ENCODE results near the gene AKR7A3. TPM values are rescaled to one million over a fixed set of nuclear protein-coding genes. Genes with fewer than 3 reads are reported as not detected.
"Not testable (repeated sequence)": the region's sequence is repeated elsewhere in the genome, so short reads cannot be mapped to it uniquely, and the experiment has no call there.

AKR7A3 gene
- total RNA-seq, 1 donor from 2014 or later: 1.7 TPM

DNA sequence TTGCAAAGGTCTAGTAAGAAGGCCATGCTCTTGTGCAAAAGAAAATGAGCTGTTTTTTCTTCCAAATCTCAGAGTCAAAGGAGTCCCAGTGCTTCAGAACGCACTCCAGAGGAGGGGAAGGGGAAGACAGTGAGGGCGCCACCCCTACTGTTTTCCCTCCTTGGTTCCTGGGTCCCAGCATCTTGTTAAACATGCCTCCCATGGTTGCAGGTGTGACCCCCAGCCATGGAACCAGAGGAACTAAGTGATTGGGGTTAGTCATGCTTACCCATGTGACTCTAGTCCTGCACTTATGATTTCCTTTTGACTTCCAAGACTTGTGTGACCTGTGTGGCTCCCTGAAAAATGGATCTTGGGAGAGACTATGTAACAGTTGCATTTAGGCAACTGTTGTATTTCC is 6.1 kb upstream of the AKR7A3 start:
- intact Hi-C loops (cut with micrococcal nuclease): no loop called here

DNA sequence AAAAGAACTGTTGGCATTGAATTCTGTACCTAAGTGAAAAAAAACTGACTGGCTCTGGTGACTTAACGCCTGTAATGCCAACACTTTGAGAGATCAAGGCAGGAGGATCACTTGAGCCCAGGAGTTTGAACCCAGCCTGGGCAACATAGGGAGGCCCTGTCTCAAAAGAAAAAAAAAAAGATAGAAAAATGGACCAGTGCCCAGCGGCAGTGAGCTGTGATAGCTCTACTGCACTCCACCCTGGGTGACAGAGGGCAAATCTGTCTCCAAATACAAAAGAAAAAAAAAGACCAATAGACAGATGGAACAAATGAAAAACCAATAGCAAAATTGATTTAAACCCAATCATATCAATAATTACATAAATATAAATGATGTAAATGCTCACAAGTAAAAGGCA is 674 bp upstream of the AKR7A3 start:
- intact Hi-C loops (cut with micrococcal nuclease): no loop called here

DNA sequence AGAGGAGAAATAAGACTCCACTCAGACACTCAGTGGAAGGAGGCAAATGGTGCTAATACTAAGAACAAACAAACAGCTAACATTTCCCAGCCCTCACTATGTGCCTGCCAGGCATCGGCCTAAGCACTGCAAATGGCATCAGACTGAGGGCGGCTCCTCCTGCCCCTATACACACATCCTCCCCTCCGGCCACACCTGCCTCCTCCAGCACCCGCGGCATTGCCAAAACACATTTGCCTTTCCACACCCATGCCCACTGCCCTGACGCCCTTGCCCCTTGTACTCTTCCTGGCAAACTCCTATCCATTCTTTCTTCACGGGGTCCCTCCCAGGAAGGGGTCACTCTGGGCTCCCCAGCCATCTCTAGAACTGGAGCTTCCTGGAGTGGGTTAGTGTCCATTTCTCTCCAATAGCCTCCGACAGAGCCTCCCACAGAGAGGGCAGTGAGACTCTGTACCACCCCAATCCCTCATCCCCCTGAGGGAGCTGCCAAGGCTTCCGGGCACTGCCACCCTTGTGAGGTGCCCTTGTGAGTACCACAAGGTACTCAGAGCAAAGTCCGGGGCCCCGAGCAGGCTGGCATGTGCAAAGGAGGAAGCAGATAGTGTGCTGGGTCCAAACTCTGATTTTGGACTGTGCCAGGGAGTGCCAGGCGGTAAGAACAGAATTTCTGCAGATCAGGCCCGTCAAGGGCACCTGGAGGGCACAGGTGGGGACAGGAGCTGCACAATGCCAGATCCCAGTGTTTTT is 959 bp downstream of the AKR7A3 start:
- intact Hi-C loops (cut with micrococcal nuclease): no loop called here

DNA sequence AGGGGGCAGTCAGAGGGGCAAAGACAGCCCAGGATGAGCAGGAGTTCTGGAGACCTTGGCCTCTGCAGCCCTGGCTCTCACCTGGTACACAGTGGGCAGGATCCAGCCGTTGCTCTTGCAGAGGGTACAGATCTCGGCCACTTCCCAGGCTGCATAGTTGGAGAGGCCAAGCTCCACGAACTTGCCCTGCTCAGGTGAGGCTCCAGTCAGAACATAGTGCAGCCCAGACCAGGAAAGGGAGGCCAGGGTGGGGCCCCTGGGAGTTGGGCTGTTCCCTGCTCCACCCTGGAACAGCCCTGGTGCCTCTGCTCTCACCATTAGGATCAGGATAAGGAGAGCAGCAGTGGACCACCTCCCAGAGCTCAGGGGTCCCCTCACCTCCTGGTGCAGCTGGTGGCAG is 2.8 kb downstream of the AKR7A3 start:
- intact Hi-C loops (cut with micrococcal nuclease): not testable (repeated sequence)

DNA sequence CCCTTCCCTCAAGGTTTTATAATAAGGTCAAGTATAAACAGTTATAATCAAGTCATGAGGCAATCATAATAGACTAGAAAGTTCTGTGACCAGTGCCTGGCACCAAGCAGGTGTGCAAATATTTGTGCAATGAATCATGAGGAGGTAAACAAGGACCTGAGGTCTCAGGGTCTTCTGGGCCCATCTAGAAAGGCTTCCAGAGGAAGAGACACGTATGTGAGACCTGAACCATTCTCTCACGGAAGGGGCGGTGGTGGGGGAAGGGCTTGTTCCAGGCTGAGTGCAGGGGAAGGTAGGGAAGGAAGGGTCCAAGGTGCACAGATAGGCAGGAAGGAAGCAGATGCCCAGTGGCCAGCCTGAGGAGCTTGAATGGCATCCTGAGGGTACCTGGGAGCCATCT is 3.2 kb downstream of the AKR7A3 start:
- intact Hi-C loops (cut with micrococcal nuclease): not testable (repeated sequence)

DNA sequence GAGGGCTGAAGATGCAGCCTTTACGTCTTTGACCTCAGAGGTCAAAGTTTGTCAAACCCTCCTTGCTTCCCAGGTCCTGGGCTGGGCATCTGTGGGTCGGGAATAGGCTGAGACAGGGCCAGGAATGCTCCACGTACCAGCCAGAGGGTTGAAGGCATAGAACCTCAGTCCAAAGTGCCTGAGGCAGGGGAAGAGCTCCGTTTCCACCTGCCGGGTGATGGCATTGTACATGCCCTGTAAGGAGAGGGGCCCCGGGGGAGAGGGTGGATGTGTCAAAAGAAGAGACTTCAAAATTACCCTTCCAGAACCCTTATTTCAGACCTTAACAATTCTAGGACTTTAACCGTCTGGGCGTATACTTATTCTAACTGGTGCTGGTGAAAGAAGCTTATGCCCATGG is 3.7 kb downstream of the AKR7A3 start:
- intact Hi-C loops (cut with micrococcal nuclease): no loop called here

DNA sequence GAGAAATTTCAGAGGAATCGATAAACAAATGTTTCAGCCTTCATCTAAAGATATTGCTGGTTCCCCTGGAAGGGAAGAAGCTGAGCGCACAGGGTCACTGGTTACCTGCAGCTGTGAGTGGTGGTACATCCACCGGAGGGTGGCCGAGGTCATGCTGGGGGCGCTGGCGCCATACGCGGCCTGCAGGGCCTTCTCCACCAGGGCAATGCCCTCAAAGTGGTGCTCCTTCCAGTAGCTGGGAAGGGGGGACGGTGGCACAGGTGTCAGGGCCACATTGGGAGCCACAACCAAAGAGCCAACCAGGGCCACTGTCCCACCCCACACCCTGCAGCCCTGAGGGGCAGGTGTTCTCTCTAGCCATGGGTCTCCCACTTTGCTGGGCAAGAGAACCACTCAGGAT is 4.7 kb downstream of the AKR7A3 start:
- intact Hi-C loops (cut with micrococcal nuclease): no loop called here

DNA sequence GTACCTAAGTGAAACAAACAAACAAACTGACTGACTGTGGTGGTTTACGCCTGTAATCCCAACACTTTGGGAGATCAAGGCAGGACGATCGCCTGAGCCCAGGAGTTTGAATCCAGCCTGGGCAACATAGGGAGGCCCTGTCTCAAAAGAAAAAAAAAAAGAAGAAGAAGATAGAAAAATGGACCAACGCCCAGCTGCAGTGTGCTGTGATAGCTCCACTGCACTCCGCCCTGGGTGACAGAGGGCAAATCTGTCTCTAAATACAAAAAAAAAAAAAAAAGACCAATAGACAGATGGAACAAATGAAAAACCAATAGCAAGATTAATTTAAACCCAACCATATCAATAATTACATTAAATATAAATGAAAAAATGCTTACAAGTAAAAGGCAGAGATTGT is 13.9 kb downstream of the AKR7A3 start:
- intact Hi-C loops (cut with micrococcal nuclease): no loop called here

DNA sequence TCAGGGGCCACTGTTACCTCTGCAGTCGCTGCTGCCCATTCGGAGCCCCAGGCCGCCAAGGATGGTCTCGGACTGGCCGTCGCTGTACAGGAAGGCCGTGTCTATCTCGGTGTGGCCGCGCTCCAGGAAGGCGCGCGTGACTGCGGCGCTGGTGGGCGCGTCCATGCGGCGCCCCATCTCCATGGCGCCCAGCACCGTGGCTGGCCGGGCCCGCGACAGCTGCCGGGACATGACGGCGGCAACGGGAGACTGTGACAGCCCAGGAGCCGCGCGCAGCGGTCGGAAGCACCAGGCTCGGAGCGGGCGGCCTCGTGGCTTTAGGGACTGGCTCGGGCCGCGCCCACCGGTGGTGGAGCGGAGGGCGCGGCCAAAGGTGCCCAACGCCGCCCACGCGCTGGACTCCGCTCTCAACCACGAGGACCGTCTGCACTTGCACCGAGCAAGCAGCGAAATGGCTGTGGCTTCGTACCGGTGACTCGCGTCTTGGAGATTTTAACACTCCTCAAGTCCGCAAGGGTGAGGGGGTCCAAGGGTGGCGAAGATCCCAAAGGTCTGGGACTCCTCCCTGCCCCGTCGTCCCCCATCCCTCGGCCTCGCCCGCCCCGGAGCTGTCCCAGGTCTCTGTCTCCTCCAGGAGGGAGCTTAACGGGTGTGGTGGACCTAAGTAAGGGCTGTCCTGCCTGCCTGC is 14.6 kb downstream of the AKR7A3 start:
- intact Hi-C loops (cut with micrococcal nuclease): not testable (repeated sequence)

DNA sequence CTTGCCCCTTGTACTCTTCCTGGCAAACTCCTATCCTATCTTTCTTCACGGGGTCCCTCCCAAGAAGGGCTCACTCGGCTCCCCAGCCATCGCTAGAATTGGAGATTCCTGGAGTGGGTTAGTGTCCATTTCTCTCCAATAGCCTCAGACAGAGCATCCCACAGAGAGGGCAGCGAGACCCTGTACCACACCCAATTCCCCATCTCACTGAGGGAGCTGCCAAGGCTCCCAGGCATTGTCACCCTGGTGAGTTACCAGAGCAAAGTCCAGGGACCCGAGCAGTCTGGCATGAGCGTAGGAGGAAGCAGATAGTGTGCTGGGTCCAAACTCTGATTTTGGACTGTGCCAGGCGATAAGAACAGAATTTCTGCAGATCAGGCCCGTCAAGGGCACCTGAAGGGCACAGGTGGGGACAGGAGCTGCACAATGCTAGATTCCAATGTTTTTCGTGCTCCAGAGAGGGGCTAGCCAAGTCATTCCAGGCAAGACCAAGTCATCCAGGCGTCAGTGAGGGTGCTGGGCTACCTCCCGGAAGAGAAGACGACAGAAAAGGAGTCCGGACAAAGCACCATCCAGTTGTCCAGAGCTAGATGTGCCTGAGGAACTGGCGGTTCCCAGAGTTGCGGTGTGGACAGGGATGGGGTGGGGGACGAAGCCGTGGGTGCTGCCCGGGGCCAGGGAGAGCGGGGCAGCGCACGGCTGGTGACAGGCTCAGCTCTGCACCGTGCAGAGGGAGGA is 15.3 kb downstream of the AKR7A3 start:
- intact Hi-C loops (cut with micrococcal nuclease): no loop called here

DNA sequence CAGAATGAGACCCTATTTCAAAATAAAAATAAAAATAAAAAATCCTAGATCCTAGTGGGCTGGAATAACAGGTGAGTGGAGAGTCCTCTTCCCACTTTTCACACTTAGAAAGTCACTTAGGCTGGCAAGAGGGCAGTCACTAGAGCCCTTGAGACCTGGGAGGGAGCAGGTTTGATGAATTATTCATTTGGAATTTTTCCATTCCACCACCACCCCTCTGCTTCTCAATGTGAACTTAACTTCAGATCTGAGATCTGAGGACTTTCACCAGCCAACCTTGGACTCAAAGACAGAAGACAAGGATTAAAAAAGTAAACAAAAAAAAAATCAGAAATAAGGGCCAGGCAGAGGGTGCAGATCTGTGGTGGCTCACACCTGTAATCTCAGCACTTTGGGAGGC is 16.5 kb downstream of the AKR7A3 start:
- intact Hi-C loops (cut with micrococcal nuclease): no loop called here

DNA sequence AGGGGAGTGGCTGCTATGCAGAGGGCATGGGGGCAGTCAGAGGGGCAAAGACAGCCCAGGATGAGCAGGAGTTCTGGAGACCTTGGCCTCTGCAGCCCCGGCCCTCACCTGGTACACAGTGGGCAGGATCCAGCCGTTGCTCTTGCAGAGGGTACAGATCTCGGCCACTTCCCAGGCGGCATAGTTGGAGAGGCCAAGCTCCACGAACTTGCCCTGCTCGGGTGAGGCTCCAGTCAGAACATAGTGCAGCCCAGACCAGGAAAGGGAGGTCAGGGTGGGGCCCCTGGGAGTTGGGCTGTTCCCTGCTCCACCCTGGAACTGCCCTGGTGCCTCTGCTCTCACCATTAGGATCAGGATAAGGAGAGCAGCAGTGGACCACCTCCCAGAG is 18.2 kb downstream of the AKR7A3 start:
- intact Hi-C loops (cut with micrococcal nuclease): not testable (repeated sequence)

DNA sequence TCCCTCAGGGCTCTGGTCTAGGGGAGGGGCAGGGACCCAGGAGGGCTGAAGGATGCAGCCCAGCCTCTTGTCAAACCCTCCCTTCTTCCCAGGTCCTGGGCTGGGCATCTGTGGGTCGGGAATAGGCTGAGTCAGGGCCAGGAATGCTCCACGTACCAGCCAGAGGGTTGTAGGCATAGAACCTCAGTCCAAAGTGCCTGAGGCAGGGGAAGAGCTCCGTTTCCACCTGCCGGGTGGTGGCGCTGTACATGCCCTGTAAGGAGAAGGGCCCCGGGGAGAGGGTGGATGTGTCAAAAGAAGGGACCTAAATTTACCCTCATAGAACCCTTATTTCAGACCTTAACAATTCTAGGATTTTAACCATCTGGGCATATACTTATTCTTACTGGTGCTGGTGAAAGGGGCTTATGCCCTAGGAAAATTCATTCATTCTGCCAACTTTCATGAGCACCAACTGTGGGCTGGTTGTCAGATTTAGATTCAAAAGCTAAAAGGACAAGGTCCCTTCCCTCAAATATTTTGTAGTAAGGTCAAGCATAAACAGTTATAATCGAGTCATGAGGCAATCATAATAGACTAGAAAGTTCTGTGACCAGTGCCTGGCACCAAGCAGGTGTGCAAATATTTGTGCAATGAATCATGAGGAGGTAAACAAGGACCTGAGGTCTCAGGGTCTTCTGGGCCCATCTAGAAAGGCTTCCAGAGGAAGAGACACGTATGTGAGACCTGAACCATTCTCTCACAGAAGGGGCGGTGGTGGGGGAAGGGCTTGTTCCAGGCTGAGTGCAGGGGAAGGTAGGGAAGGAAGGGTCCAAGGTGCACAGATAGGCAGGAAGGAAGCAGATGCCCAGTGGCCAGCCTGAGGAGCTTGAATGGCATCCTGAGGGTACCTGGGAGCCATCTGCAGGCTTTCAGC is 18.9 kb downstream of the AKR7A3 start:
- intact Hi-C loops (cut with micrococcal nuclease): not testable (repeated sequence)

DNA sequence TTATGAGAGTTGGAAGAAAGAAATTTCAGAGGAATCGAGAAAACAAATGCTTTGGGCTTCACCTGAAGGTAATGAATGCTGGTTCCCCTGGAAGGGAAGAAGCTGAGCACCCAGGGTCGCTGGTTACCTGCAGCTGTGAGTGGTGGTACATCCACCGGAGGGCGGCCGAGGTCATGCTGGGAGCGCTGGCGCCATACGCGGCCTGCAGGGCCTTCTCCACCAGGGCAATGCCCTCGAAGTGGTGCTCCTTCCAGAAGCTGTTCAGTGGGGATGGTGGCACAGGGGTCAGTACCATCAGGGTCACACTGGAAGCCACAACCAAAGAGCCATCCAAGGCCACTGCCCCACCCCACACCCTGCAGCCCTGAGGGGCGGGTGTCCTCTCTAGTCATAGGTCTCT is 20.1 kb downstream of the AKR7A3 start:
- intact Hi-C loops (cut with micrococcal nuclease): no loop called here

DNA sequence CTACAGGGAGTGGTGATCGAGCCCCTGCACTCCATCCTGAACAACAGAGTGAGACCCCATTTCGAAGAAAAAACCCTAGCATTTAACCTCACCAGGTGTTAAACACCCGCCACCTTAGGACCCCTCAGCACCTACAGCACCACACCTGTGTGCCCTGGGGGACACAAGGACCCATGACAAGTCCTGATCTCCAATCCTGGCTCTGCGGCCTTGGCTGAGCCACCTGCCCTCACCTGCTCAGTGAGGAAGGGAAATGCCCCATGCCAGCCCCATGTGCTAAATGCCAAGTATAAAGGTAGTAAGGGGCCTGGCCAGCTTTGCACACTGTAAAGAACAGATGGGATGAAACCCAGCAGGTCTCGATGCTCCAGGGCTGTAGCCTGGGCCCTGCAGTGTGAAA is 25.8 kb downstream of the AKR7A3 start:
- intact Hi-C loops (cut with micrococcal nuclease): no loop called here

DNA sequence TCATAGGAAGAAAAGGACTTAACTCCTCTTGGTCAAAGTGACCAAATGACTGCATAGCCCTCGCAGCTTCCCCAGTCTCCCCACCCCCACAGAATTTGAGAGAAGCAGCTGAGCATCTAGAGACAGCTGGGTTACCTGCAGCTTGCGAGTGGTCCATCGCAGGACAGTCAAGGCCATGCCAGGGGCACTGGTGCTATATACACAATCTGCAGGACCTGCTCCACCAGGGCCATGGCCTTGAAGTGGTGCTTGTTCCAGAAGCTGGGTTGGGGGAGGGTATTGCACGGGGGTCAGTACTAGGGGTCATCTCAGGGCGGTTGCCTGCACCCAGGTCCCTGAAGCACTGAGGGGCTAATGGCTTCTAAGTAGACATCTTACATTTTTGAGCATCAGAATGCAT is 26.5 kb downstream of the AKR7A3 start:
- intact Hi-C loops (cut with micrococcal nuclease): no loop called here

DNA sequence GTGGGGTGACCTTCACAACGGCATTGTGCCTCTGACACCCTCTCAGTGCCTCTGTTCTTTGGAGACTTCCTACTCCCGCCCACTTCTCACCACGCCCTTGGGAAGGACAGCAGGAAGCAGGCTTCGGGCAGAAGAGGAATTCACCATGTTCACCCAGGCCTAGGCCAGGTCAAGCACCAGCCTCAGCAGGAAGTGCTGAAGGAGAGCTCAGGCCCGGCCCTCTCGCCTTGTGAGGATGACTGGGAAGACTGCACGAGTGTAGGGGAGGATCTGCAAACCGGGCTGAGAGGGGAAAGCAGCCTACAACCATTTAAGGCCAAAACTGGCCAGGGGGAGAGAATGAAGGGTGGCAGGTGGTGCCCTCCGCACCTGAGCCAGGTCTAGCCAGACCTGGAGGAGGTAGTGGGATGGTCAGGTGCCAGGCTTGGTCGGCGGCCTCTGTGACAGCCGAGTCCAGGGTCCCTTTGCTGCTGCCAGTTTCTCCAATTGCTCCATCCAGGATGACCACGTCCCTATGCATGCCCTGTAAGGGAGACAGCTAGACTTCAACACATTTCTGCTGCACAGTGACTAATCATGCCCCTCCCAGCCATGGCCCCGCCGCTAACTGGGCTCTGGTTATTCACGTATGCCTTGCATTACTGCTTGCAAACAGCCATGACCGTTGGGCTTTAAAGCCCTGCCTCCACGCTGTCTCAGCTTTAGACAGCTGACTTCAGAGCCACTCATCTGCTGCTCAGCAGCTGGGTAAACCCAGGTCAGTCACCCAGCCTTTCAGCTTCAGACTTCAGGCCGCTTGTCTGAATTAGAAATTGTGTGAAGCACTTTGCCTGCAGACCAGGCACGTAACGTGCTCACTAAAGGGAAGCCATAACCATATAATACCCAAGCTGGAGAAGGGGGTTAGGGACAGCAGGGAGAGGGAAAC is 28.1 kb downstream of the AKR7A3 start:
- intact Hi-C loops (cut with micrococcal nuclease): no loop called here

DNA sequence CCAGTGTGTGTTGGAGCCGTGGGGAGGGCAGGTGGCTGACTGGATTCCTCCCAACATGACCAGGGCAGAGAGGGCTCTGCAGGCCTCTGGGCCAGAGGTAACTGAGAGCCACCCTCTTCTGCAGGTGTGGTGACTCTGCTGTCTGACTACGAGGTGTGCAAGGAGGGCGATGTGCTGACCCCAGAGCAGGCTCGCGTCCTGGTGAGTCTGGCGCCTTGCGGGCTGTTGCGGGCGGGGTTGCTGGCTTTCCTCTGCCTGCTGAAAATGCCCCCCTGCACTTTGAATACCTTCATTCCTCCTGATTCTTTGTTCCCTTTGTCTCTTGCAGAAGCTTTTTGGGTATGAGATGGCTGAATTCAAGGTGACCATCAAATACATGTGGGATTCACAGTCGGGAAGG is 30.2 kb downstream of the AKR7A3 start:
- intact Hi-C loops (cut with micrococcal nuclease): no loop called here

DNA sequence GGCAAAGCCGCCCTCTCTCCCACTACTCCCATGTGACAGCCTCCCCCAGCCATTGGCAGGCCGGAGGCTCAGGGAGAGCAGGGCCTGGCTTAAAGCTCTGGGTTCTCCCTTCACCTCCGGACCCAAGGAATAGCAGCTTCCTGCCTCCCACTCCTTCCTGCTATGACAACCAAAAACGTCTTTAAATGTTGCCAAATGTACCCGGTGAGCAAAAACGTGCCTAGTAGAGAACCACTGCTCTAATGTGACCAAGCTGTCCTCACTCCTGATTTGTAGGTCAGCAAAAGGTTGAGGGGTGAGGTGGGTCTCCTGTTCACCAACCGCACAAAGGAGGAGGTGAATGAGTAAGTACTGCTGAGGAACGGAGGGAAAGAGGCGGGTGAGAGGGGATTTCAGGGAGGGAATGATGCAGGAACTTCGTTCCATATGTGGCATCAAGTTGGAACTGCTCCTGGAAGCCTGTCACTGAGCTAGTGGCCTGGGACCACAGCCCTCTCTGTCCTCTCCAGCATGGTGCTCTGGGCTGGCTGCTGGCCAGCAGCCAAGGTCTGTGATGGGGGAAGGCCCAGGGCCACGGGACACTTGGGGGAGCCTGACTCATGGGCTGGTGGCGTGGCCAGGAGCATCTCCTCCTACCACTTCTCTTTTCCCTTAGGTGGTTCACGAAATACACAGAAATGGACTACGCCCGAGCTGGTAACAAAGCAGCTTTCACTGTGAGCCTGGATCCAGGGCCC is 31.2 kb downstream of the AKR7A3 start:
- intact Hi-C loops (cut with micrococcal nuclease): no loop called here

DNA sequence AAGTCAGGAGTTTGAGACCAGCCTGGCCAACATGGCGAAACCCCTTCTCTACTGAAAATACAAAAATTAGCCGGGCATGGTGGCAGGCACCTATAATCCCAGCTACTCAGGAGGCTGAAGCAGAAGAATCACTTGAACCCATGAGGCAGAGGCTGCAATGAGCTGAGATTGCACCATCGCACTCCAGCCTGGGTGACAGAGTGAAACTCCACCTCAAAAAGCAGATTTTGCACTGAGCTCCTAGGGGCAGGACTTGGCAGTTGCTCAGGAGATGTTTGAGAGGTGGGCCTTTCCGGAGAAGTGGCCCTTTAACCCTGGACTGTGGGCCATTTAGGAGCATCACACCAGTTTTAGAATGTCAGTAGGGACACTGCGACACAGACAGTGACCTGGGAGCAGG is 32.3 kb downstream of the AKR7A3 start:
- intact Hi-C loops (cut with micrococcal nuclease): not testable (repeated sequence)

Data from T-helper 2 cell treated with Interferon-gamma antibody and Interleukin-4, amounts not matched to agents 100 ng/mL and 5 ng/mL, for 36 hours (primary cell).